Measurements from ENCODE around the gene NR5A2. TPM values are rescaled to one million over a fixed set of nuclear protein-coding genes. Genes with fewer than 3 reads are reported as not detected.

The NR5A2 gene
- total RNA-seq, 4 donors from 2014 or later = 5.0 to 21.5 (median 11.8) TPM

DNA sequence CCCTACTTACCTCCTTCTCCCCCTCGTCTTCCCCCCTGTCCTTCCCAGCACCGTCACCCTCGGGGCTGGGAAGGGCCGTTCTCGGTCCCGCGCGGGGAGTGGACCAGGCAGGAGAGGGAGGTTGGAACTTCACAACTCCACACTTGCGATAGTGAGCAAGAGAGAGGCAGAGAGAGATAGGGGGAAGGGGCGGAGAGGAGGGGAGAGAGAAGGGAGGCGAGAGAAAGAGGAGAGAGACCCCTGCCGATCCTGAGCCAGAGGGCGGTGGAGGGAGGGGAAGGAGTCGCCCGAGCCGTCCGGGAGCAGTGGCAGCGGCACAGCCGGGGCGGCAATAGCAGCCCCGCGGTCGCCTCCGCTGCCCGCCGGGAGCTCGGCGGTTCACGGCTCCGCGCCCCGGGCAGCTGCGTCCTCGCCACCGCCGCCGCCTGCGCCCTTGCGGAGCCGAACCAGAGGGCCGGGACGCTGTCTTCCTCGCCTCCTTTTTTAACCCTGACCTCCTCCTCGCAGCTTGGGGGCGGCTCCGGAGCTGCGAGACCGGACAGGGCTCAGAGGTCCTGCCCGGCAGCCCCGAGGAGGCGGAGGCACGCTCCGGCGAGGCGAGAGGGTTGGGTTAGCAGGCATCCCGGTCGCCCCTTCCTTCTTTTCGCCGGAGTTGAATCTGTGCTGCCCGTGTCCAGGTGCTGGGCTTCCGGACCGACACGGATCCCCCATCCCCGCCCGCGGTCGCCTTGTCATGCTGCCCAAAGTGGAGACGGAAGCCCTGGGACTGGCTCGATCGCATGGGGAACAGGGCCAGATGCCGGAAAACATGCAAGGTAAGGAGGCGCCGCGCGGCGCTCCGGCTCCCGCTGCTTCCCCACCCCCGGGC is 11.7 kb downstream of the NR5A2 start:
- no peak for TF ChIP-seq POLR2A (IDR thresholded peaks at IDR 0.05)
- TF ChIP-seq, protein P1, sequence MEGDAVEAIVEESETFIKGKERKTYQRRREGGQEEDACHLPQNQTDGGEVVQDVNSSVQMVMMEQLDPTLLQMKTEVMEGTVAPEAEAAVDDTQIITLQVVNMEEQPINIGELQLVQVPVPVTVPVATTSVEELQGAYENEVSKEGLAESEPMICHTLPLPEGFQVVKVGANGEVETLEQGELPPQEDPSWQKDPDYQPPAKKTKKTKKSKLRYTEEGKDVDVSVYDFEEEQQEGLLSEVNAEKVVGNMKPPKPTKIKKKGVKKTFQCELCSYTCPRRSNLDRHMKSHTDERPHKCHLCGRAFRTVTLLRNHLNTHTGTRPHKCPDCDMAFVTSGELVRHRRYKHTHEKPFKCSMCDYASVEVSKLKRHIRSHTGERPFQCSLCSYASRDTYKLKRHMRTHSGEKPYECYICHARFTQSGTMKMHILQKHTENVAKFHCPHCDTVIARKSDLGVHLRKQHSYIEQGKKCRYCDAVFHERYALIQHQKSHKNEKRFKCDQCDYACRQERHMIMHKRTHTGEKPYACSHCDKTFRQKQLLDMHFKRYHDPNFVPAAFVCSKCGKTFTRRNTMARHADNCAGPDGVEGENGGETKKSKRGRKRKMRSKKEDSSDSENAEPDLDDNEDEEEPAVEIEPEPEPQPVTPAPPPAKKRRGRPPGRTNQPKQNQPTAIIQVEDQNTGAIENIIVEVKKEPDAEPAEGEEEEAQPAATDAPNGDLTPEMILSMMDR (IDR thresholded peaks at IDR 0.05) = no peak
- DNase-seq = no peak
- peak overlapping the region; percentile 66 to 83 for H3K27ac ChIP-seq
- H3K27me3 ChIP-seq = peaks cover 0 to 70% of the 10 kb centered on the region in 2 donors
- H3K4me1 ChIP-seq = peaks cover 0 to 7% of the 10 kb centered on the region in 2 donors
- intact Hi-C loops (cut with DNase I; ENCODE audit: low total_unique reads) = no loop called here
- no peaks in the 10 kb centered on the region for H3K36me3 ChIP-seq
- no peaks in the 10 kb centered on the region for H3K9me3 ChIP-seq
- peak overlapping the region; percentile 28 for H3K4me3 ChIP-seq

DNA sequence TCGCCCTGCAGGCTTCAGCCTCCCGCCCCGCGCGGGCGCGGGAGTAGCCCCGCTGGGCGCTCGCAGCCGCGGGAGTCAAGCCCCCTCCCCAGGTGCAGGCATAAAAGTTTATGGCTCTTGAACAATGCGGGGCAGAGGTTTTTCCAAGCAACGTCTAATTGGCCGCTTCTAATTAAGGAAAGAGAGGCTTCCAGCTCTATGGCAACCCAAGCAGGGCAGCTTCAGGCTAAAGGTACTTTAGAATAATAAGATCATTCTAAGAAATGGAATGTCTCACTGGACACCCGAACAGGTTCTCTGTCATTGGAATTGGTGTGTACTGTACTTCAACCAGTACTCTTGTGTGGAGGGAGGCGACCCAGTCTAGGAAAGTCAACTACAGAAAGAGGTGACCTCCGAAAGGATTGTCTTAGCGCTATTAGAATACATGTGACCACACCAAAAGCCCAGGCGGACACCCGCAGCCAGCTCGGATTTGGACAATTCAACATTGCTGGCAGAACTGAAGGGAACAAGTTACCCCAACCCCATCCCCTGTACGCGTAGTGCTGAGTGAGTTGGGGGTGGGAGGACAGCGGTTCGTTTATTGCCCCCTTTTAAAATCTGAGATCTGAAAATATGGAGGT is 12.5 kb downstream of the NR5A2 start:
- Histone ChIP-seq H3K9me3 (no peaks in the 10 kb centered on the region), H3K4me3 (peak overlapping the region; percentile 28), H3K27me3 (peaks cover 0 to 69% of the 10 kb centered on the region in 2 donors), H3K4me1 (peaks cover 0 to 7% of the 10 kb centered on the region in 2 donors), H3K36me3 (no peaks in the 10 kb centered on the region), H3K27ac (peak overlapping the region; percentile 66 to 83)
- intact Hi-C loops (cut with DNase I; ENCODE audit: low total_unique reads) = no loop called here
- TF ChIP-seq POLR2A (IDR thresholded peaks at IDR 0.05) = no peak
- TF ChIP-seq, protein P1 (IDR thresholded peaks at IDR 0.05) = no peak
- DNase-seq = no peak

DNA sequence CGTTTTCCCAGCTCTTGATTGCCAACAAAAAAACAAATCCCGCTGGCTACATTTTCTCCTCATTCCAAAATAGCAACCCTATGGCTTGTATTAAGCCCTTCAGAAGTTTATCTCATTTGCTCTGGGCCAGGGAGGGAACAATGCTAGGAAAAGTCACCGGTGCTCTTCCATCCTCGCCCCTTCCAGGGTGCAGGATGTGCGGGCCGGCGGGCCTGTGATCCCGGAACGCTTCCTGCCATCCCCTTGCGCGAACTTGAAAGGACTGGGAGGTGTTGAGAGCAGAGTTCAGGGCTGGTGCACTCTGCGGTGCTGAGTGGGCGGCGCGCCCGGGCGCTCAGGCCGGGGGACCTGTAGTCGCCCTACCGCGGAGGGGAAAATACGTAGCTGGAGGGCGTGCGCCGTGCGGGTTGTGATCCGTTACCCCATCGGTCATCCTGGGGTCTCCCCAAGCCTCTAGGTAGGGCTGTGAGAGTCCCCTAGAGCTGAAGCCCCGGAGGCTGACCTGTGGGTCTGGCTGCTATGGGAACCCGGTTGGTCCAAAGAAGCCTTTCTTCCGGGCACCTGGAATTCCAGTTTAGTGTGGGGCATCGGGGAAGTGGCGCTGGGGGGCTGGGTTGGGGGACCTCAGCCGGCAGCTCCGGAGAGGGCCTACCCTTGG is 13.1 kb downstream of the NR5A2 start:
- Histone ChIP-seq H3K27me3 (peaks cover 0 to 71% of the 10 kb centered on the region in 2 donors), H3K4me1 (peaks cover 0 to 7% of the 10 kb centered on the region in 2 donors), H3K9me3 (no peaks in the 10 kb centered on the region), H3K36me3 (no peaks in the 10 kb centered on the region), H3K4me3 (peak overlapping the region; percentile 1 to 11), H3K27ac (peak overlapping the region; percentile 66 to 83)
- TF ChIP-seq, protein P1 (IDR thresholded peaks at IDR 0.05) = no peak
- peak; percentile 14 to 24 for TF ChIP-seq POLR2A (IDR thresholded peaks at IDR 0.05)
- peak in 1 of 2 donors; percentile 40 for DNase-seq
- intact Hi-C loops (cut with DNase I; ENCODE audit: low total_unique reads) = no loop called here

DNA sequence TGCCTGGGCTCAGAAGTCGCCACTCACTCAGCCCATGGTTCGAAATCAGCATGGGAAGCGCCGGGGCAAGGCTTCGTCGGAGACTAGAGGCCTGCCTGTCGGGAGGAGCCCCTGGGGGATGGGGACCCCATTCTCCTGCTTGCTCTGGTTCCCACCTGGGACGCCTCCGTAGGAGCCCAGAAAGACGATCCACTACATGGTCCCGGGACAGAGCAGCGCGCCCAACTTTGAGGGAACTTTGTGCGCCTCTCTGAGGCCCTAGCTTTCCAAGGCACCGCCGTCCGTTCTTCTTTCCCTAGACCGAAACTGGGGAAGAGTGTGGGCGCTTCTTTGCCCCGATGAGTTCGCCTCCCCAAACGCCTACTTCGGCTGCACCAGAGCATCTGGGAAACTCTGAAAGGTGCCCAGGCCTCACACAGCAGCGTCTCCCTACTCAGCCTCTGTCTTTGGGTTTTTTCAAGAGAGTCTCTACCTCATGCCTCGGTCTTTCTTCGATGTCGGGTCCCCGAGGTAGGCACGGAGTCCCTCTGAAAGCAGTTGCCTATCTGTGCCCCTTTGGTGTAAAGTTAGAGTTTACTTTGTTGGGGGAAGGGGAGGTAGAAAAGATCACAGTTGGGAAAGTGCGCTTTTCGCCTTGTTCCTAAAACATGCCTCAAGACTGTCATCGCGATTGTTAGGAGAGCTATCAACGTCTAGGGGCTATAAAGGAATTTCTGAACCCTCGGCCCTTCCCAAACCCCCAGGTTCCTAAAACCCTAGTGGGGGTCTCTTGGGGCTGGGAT is 14.0 kb downstream of the NR5A2 start:
- H3K27ac ChIP-seq = peak overlapping the region; percentile 66 to 83
- H3K36me3 ChIP-seq = no peaks in the 10 kb centered on the region
- intact Hi-C loops (cut with DNase I; ENCODE audit: low total_unique reads) = no loop called here
- no peak for DNase-seq
- TF ChIP-seq POLR2A (IDR thresholded peaks at IDR 0.05) = no peak
- TF ChIP-seq, protein P1 (IDR thresholded peaks at IDR 0.05) = no peak
- no peaks in the 10 kb centered on the region for H3K9me3 ChIP-seq
- peaks cover 0 to 7% of the 10 kb centered on the region in 2 donors for H3K4me1 ChIP-seq
- H3K4me3 ChIP-seq = peak overlapping the region in 1 of 2 donors; percentile 23
- peaks cover 0 to 66% of the 10 kb centered on the region in 2 donors for H3K27me3 ChIP-seq
